Right hindlimb (tissue), 1 donor: Measurements from ENCODE around the gene SP8.
A peak's percentile ranks its signal among the peaks of the same experiment; 100 is the strongest.

Experiments used
- DNase-seq: peaks from one replicate; pipeline ENCODE4 v3.0.0-alpha.2; 2018

SP8 gene

DNA sequence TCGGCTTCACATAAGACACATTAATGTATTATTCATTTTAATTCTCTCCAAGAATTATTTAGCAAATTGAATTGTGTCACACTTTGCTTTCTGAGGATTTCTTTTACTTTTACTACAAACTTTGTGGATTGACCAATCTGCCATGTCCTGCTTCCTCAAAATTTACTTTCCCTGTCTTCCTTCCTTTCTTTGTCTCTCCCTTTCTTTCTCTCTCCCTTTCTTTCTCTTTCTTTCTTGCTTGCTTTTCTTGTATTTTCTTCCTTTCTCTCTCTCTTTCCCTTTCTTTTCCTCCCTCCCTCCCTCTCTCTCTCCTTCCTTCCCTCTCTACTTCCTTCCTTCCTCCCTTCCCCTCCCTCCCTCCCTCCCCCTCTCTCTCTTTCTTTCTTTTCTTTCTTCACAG, 37.8 kb downstream of the SP8 start:
- no peak for DNase-seq

DNA sequence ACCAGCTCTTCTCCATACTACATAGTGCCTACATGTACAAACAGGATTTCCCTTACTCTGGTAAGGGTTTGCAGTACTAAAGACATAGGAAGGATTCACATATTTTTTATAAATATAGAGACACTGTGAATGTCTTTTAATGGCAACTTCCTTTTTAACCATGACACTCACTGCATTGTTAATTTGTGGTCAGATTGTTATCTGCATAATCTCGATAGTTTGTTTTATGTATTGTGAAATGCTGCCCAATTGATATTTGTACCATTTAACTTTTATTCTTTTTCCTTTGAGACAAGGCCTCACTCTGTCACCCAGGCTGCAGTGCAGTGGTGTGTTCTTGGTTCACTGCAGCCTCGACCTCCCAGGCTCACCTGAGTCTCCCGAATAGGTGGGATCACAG, 39.7 kb downstream of the SP8 start:
- DNase-seq, result no peak

DNA sequence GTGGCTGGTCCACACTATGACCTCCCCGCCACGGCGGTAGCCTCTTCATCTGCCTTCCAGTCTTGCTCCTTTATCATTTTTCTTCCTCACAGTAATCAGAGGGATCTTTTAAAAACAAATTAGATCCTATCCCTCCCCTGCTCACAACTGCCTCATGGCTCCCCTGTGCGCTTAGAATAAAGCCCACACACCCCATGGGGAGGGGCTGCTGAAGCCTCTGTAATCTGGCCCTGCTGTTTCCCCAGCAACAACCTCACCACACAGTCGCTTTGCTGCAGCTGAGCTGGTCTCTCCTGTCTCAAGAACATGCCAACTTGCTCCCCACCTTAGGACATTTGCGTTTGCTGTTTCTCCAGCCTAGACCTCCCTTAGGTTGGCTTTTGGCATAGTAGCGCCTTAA, 41.0 kb downstream of the SP8 start:
- peak; percentile 16 for DNase-seq

DNA sequence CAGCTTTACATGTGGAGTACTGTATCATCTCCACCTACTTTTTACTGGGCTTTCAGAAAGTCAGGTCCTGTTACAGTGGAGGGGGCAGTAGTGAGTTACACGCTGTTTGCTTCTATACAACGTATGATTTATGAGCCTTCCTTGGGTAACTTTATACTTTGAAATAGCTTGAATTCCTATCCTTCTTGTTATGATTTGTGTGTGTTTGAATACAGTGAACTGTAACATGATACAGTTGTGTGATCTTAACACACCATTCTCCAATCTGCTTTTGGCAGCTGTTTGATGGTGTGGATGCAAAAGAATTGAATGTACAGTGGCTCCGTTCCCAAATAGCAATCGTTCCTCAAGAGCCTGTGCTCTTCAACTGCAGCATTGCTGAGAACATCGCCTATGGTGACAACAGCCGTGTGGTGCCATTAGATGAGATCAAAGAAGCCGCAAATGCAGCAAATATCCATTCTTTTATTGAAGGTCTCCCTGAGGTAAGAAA, 41.7 kb downstream of the SP8 start:
- peak; percentile 28 for DNase-seq

DNA sequence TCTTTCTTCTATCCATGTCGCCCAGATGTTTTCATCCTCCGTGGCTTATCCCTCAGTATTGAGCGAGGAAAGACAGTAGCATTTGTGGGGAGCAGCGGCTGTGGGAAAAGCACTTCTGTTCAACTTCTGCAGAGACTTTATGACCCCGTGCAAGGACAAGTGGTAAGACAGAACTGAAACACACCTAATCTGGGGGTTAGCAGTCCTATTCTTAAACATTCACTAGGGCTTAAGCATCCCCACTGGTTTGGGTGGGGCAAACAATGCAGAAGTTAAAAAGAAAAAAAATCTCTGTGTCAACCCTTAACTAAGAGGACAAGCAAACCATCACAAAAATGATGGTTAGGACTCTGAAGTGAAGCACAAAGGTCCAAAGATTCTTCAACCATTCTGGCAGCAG, 43.8 kb downstream of the SP8 start:
- DNase-seq, result no peak

DNA sequence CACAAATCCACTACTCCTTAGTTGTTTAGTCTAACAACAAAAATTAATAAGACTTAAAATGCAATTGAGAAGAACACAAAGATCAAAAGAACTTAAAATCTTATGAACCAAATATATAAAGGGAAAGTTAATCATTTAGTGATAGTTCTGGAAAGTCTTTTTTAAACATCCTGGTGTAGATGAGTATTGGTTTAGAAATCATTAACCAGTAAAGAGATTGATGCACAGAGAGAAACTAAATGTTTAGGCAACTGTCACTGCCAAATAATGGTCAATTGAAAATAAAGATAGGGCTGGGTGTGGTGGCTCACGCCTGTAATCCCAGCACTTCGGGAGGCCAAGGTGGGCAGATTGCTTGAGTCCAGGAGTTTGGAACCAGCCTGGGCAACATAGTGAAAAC, 44.9 kb downstream of the SP8 start:
- no peak for DNase-seq

DNA sequence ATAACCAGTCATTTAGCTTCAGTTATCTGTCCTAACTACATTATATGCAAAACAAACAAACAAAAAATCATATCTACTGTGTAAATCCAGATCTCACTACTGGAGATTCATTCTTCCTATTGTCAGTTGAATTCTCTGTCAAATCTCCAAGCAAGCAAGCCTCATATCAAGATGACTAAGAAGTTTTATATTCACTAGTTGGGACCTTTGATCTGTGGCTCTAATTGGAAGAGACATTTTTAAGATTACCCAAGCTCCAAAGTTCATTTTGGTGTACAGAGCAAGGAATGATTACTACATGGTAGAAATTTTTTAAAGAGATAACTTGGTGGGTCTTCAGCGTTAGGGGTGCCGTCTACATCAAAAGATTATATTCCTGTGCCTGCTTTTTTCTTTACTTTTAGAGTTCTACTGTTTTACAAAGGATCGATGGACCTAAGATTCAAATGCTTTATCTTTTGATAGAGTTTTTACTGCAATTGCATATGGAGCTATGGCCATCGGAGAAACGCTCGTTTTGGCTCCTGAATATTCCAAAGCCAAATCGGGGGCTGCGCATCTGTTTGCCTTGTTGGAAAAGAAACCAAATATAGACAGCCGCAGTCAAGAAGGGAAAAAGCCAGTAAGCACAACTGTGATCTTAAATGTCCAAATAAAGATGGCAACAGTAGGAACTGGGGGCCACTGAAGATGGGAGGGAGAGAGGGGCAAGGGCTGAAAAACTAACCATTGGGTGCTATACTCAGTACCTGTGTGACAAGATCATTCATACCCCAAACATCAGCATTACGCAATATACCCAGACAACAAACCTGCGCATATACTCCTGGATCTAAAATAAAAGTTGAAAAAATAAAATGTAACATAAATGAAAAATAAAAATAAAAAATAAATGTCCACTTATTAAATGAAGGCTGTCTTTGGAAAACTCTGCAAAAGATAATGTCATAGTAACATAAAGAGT, 47.9 kb downstream of the SP8 start:
- no peak for DNase-seq

DNA sequence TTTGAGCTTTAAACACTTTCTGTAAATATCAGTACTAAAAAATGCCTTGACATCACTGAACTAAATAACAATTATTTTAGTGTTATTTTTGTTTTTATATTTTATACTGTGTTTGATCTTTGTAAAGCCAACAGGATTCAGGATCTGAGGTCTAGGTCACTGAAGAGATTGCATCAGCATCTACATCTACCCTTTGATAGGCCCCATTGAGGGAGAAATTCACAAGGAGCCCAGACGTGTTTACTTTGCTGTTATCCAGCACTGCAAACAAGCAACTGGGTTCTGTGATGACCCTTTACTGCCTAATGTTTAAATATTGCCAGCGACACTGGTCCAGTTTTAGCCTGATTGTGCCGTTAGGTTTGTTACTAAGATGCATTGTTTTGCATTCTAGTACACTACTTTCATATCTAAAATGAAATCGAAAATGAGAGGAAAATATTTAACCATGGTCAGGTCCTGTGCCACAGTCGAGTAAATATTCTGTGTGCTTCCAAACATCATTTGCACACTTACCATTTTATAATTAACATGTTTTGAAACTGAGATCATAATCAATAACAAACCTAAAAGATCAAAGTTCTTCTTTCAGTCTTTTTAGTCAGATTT, 48.7 kb downstream of the SP8 start:
- DNase-seq, result no peak

DNA sequence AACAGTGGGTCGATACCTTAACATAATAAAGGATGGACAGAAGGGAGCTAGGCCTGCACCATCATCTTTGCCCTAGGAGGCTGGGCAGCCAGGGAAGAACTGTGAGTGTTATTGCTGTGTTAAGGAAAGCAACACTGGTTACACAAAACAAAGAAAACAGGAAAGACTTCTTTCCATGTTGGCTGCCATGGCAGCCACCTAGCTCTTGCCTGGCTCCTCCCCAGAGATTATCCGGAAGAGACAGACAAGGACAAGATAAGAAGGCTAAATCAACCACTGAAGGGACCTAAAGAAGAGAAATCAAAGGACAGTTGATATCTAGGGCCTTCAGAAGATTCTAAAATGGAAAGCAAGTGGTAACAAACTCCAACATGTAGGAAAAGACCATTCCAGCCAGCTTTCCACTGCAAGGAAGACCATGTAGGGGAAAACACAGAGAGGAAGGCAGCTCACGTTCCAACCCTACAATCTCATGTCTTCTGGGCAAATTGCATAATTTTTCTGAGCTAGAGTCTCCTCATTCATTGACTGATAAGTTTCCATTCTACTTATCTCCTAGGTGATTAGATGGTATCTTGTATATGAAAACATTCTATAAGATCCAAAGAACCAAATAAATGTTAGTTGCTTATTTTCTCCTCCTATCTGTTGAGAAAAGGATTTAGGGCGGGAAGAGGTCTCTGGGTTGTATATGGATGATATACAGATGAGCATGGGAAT, 51.2 kb downstream of the SP8 start:
- DNase-seq, result no peak
